ENCODE measurements around the gene MYCT1. TPM values are rescaled to one million over a fixed set of nuclear protein-coding genes. Genes with fewer than 3 reads are reported as not detected.

MYCT1 gene
- total and polyA plus RNA-seq, 10 donors = 8.8 to 67.4 (median 53.1) TPM

- WGBS, 5 donors = 65 to 94% (median 68%) methylated on average over 4 of the region's 4 CpGs
- no peaks in the 10 kb centered on the region for H3K27me3 ChIP-seq (replicated peaks in 1 of 7)
- H3K4me3 ChIP-seq = no peak overlapping the region
- H3K4me1 ChIP-seq = no peaks in the 10 kb centered on the region
- H3K9me3 ChIP-seq = no peaks in the 10 kb centered on the region
- no peak for DNase-seq
- no peak overlapping the region for H3K27ac ChIP-seq
- H3K36me3 ChIP-seq = peaks cover 0 to 13% (median 0%) of the 10 kb centered on the region in 6 donors
- TF ChIP-seq CTCF (IDR thresholded peaks at IDR 0.05 in 8 of 11, conservative IDR thresholded peaks at IDR 0.05 in 3 of 11) (no peak), POLR2AphosphoS5 (IDR thresholded peaks at IDR 0.05) (no peak), POLR2A (IDR thresholded peaks at IDR 0.05) (no peak)
- intact Hi-C loops (cut with DNase I; ENCODE audit: low total_unique reads) = no loop called here
Observed at GRCh38 chr6:152726313-152726712, 28.6 kb downstream of the MYCT1 start.

- peaks cover 0 to 5% (median 0%) of the 10 kb centered on the region in 6 donors for H3K36me3 ChIP-seq
- no peak overlapping the region for H3K27ac ChIP-seq
- H3K4me3 ChIP-seq = no peak overlapping the region
- H3K9me3 ChIP-seq = peaks cover 0 to 2% (median 0%) of the 10 kb centered on the region in 8 donors
- DNase-seq = no peak
- H3K4me1 ChIP-seq = no peaks in the 10 kb centered on the region
- H3K27me3 ChIP-seq (replicated peaks in 1 of 7) = no peaks in the 10 kb centered on the region
- TF ChIP-seq POLR2AphosphoS5 (IDR thresholded peaks at IDR 0.05) = no peak
- no peak for TF ChIP-seq CTCF (IDR thresholded peaks at IDR 0.05 in 8 of 11, conservative IDR thresholded peaks at IDR 0.05 in 3 of 11)
- TF ChIP-seq POLR2A (IDR thresholded peaks at IDR 0.05) = no peak
- intact Hi-C loops (cut with DNase I; ENCODE audit: low total_unique reads) = no loop called here
- WGBS, 5 donors = 83 to 96% (median 91%) methylated on average over 3 of the region's 3 CpGs
Observed at GRCh38 chr6:152727507-152727906, 29.8 kb downstream of the MYCT1 start.

- Histone ChIP-seq H3K4me3 (no peak overlapping the region), H3K36me3 (no peaks in the 10 kb centered on the region), H3K4me1 (no peaks in the 10 kb centered on the region), H3K9me3 (peaks cover 0 to 15% (median 9%) of the 10 kb centered on the region in 8 donors), H3K27ac (no peak overlapping the region), H3K27me3 (replicated peaks in 1 of 7) (no peaks in the 10 kb centered on the region)
- WGBS, 5 donors = 83 to 91% (median 87%) methylated on average over 2 of the region's 2 CpGs
- intact Hi-C loops (cut with DNase I; ENCODE audit: low total_unique reads) = no loop called here
- no peak for TF ChIP-seq POLR2A (IDR thresholded peaks at IDR 0.05)
- no peak for TF ChIP-seq CTCF (IDR thresholded peaks at IDR 0.05 in 8 of 11, conservative IDR thresholded peaks at IDR 0.05 in 3 of 11)
- TF ChIP-seq POLR2AphosphoS5 (IDR thresholded peaks at IDR 0.05) = no peak
- no peak for DNase-seq
Observed at GRCh38 chr6:152734630-152735029, 36.9 kb downstream of the MYCT1 start.

GRCh38 chr6:152736687-152737273 lies 39.1 kb downstream of the MYCT1 start:
- TF ChIP-seq CTCF (IDR thresholded peaks at IDR 0.05 in 8 of 11, conservative IDR thresholded peaks at IDR 0.05 in 3 of 11) (no peak), POLR2A (IDR thresholded peaks at IDR 0.05) (no peak), POLR2AphosphoS5 (IDR thresholded peaks at IDR 0.05) (no peak)
- DNase-seq = no peak
- no peaks in the 10 kb centered on the region for H3K4me1 ChIP-seq
- H3K27me3 ChIP-seq (replicated peaks in 1 of 7) = no peaks in the 10 kb centered on the region
- H3K9me3 ChIP-seq = peaks cover 0 to 15% (median 9%) of the 10 kb centered on the region in 8 donors
- intact Hi-C loops (cut with DNase I; ENCODE audit: low total_unique reads) = no loop called here
- no peak overlapping the region for H3K27ac ChIP-seq
- H3K4me3 ChIP-seq = no peak overlapping the region
- 44 to 60% (median 47%) methylated on average over 2 of the region's 2 CpGs for WGBS, 5 donors
- no peaks in the 10 kb centered on the region for H3K36me3 ChIP-seq
